GM19193 (cell line): Measurements from ENCODE around the gene SFPQ.

Experiments used
- POLR2A ChIP-seq: IDR thresholded peaks from 4 replicates; pipeline ENCODE4 v1.6.1; 2011; ENCODE audit not compliant: insufficient read depth, insufficient read length; ENCODE audit errors: extremely low read depth

SFPQ gene

DNA sequence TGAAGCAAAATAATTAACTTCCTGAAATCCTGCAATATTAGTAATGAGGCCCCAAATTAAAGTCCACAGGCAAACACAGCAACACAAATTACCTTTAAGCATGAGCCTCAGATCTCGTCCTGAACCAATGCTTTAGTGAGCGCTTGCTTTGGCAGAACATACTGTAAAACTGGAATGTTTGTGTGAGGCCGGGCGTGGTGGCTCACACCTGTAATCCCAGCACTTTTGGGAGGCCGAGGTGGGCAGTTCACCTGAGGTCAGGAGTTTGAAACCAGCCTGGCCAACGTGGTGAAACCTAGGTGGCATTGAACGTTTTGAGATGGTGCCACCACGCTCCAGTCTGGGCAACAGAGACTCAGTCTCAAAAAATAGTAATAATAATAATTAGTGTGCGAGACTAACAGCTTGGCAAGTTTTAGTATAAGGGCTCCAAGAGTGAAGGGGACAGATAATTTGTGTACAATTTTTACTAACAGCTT, 17.8 kb downstream of the SFPQ start:
- TF ChIP-seq POLR2A, result no peak

- no peak for TF ChIP-seq POLR2A
Observed at GRCh38 chr1:35173909-35174540, 18.9 kb downstream of the SFPQ start.

DNA sequence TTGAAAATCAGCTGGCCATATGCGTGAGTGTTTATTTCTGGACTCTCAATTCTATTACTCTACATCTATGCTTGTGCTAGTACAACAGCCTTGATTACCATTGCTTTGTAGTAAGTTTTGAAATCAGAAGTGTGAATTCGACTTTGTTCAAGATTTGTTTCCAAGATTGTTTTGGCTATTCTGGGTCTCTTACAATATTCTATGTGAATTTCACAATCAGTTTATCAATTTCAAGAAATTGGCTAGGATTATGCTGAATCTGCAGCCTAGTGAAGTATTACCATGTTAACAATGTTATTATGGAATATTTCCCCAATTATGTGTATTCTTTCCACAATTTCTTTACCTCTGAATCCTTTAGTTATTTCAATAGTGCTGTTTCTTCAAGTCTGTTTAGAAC, 19.5 kb downstream of the SFPQ start:
- TF ChIP-seq POLR2A, result no peak

- TF ChIP-seq POLR2A, result no peak
Observed at GRCh38 chr1:35172022-35172421, 20.9 kb downstream of the SFPQ start.

DNA sequence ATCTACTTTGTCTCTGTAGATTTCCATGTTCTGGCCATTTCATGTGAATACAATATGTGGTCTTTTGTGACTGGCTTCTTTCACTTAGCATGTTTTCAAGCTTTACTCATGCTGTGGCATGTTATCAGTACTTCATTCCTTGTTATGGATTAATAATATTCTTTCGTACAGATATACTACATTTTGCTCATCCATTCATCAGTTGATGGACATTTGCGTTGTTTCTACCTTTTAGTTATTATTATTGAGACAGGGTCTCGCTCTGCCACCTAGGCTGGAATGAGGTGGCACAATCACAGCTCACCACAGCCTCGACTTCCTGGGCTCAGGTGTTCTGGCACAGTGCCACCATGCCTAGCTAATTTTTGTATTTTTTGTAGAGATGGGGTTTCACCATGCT, 21.4 kb downstream of the SFPQ start:
- TF ChIP-seq POLR2A, result no peak

- no peak for TF ChIP-seq POLR2A
Observed at GRCh38 chr1:35164893-35165292, 28.1 kb downstream of the SFPQ start.

DNA sequence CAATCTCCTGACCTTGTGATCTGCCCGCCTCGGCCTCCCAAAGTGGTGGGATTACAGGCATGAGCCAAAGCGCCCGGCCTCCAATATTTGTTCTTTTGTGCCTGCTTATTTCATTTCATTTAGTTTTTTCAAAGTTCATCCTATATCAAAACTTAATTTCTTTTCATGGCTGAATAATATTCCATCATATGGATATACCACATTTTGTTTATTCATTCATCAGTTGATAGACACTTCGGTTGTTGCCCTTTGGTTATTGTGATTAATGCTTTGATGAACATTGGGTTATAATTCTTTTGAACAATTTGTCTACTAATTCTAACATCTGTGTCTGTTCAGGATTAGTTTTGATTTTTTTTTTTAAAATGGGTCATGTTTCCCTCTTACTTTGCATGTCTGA, 41.7 kb downstream of the SFPQ start:
- no peak for TF ChIP-seq POLR2A

- TF ChIP-seq POLR2A, result no peak
Observed at GRCh38 chr1:35143737-35144508, 49.0 kb downstream of the SFPQ start.

DNA sequence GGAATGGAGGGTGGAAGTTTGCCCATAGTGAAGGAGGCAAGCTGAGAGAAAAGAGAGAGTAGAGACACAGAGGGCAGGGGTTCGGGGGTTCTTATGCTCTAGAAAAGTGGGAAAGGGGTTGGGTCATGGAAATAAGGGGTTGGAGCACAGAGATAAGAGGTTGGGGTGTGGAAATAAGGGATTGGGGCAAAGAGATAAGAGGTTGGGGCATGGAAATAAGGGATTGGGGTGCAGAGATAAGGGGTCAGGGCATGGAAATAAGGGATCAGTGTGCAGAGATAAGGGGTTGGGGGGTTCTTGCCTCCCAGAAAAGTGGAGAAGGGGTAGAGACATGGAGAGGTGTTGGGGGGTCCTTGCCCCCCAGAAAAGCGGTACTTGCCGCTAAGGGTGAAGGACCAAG, 56.2 kb downstream of the SFPQ start:
- TF ChIP-seq POLR2A, result no peak
